ENCODE results near the gene TBC1D1.

Gene TBC1D1

DNA sequence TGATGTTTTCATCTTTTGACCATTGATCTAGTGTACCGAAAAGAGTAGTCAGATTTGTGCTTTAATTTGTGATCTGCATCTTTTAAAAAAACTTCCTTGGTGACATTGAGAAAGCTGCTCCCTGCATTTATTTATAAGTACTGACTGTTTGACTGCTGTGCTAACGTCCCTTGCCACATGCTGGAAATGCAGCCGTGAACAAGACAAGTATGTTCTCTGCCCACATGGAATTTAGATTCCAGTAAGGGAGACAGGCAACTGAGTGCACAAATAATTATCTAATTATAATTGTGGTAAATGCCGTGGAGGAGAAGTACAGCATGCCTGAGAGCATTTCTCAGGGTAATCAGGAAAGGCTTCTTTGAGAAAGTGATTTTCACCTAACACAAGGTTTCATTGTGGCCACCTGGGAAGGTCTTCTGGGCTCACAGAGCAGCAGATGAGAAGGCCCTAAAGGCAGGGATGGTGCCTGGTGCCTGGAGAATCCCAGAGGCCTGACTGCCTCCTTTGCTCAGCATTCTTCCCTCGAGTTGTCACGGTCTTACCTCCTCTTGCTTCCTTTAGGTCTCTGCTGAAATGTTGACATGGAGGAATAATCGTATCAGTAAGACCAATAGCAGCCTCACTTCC lies 125.1 kb downstream of the TBC1D1 start:
- Histone ChIP-seq H3K27me3 (ENCODE audit: control insufficient read depth in 3 of 3, insufficient read depth in 3 of 3, low read depth in 1 of 3, low read length in 3 of 3) (no peaks in the 10 kb centered on the region), H3K9ac (ENCODE audit: low read depth, low read length, poor library complexity) (no peak overlapping the region), H3K9me3 (replicated peaks in 1 of 2; ENCODE audit: control insufficient read depth in 2 of 2, insufficient read depth in 1 of 2, low read depth in 1 of 2, low read length in 2 of 2) (peaks cover 0 to 7% of the 10 kb centered on the region in 2 donors), H3K79me1 (ENCODE audit: low read depth, low read length) (no peaks in the 10 kb centered on the region), H3K23ac (ENCODE audit: low read depth, low read length, poor library complexity) (no peak overlapping the region), H4K91ac (ENCODE audit: low read depth, low read length, poor library complexity) (no peak overlapping the region), H3K27ac (replicated peaks; ENCODE audit: low read length) (no peak overlapping the region), H3K18ac (ENCODE audit: low read length) (no peak overlapping the region), H3K4me2 (ENCODE audit: insufficient read depth, low read length, poor library complexity, severe bottlenecking) (no peak overlapping the region), H2AK5ac (ENCODE audit: low read depth, low read length) (no peak overlapping the region), H2BK15ac (ENCODE audit: low read length) (no peak overlapping the region), H3K4me1 (ENCODE audit: control insufficient read depth in 2 of 2, insufficient read depth in 1 of 2, low read depth in 1 of 2, low read length in 2 of 2) (no peaks in the 10 kb centered on the region), H3K4me3 (ENCODE audit: low read length in 2 of 2) (no peak overlapping the region), H3K36me3 (replicated peaks in 1 of 2; ENCODE audit: control insufficient read depth in 2 of 2, insufficient read depth in 2 of 2, low read length in 2 of 2) (peaks cover 8 to 42% of the 10 kb centered on the region in 2 donors), H2AFZ (ENCODE audit: low read length) (no peak overlapping the region), H2BK5ac (ENCODE audit: low read length) (no peak overlapping the region), H2BK120ac (ENCODE audit: low read depth, low read length) (no peak overlapping the region), H4K8ac (ENCODE audit: low read depth, low read length) (no peak overlapping the region), H2BK12ac (ENCODE audit: low read length) (no peak overlapping the region), H3K14ac (ENCODE audit: low read length) (no peak overlapping the region), H3K4ac (ENCODE audit: low read length) (no peak overlapping the region)
- DNase-seq (ENCODE audit: low spot score): no peak
- WGBS, 2 donors (ENCODE audit: extremely low coverage in 2 of 2, insufficient read length in 2 of 2, insufficient replicate concordance in 1 of 2): no CpG with 5 or more reads among the region's 7 CpGs

DNA sequence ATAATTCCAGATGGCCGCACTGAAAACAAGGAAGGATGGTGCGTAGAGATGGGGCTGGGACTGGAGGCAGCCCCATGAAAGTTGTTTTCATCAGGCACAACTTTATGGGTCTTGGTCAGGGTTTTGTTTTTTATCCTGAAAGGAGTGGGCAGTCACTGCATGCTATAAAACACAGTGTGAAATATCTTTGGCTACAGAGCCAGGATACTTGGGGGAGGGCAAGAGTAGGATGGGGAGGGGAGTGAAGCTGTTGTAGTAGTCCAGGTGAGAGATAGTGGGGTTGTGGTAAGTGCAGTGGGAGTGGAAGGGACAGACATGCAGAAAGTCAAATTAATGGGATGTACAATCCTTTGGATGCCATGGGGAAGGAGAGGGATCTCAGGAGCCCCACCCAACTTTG lies 125.8 kb downstream of the TBC1D1 start:
- Histone ChIP-seq H3K27ac (replicated peaks; ENCODE audit: low read length) (no peak overlapping the region), H2BK5ac (ENCODE audit: low read length) (no peak overlapping the region)

DNA sequence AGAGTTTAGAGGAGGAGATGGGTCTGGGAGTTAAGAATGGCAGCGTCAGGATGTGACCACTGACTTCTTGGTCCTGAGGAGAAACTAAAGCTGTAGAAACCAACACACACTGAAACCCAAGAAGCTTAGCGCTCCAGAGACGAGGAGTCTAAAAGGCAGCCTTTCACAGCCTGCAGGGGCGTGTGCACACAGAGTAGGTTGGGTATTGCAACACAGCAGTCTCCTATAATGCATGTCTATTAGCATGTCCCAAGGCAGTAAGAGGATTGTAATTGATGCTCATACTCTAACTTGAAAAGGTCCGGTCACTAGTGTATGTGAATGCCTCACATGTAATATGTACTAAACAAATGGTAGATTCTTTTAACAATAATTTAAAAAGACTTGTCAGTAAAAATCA lies 126.7 kb downstream of the TBC1D1 start:
- Histone ChIP-seq H4K8ac (ENCODE audit: low read depth, low read length) (no peak overlapping the region), H3K4me2 (ENCODE audit: insufficient read depth, low read length, poor library complexity, severe bottlenecking) (no peak overlapping the region), H3K23ac (ENCODE audit: low read depth, low read length, poor library complexity) (no peak overlapping the region), H2AK5ac (ENCODE audit: low read depth, low read length) (no peak overlapping the region), H3K27me3 (ENCODE audit: control insufficient read depth in 3 of 3, insufficient read depth in 3 of 3, low read depth in 1 of 3, low read length in 3 of 3) (no peaks in the 10 kb centered on the region), H2BK120ac (ENCODE audit: low read depth, low read length) (no peak overlapping the region), H3K9me3 (replicated peaks in 1 of 2; ENCODE audit: control insufficient read depth in 2 of 2, insufficient read depth in 1 of 2, low read depth in 1 of 2, low read length in 2 of 2) (peaks cover 0 to 8% of the 10 kb centered on the region in 2 donors), H2BK5ac (ENCODE audit: low read length) (no peak overlapping the region), H2AFZ (ENCODE audit: low read length) (no peak overlapping the region), H3K18ac (ENCODE audit: low read length) (no peak overlapping the region), H4K91ac (ENCODE audit: low read depth, low read length, poor library complexity) (no peak overlapping the region), H3K27ac (replicated peaks; ENCODE audit: low read length) (no peak overlapping the region), H3K4ac (ENCODE audit: low read length) (no peak overlapping the region), H3K4me3 (ENCODE audit: low read length in 2 of 2) (no peak overlapping the region), H3K14ac (ENCODE audit: low read length) (no peak overlapping the region), H3K4me1 (ENCODE audit: control insufficient read depth in 2 of 2, insufficient read depth in 1 of 2, low read depth in 1 of 2, low read length in 2 of 2) (no peaks in the 10 kb centered on the region), H2BK15ac (ENCODE audit: low read length) (no peak overlapping the region), H3K9ac (ENCODE audit: low read depth, low read length, poor library complexity) (no peak overlapping the region), H3K79me1 (ENCODE audit: low read depth, low read length) (no peaks in the 10 kb centered on the region), H3K36me3 (replicated peaks in 1 of 2; ENCODE audit: control insufficient read depth in 2 of 2, insufficient read depth in 2 of 2, low read length in 2 of 2) (peaks cover 10 to 58% of the 10 kb centered on the region in 2 donors), H2BK12ac (ENCODE audit: low read length) (no peak overlapping the region)
- no CpG with 5 or more reads among the region's 5 CpGs for WGBS, 2 donors (ENCODE audit: extremely low coverage in 2 of 2, insufficient read length in 2 of 2, insufficient replicate concordance in 1 of 2)
- no peak for DNase-seq (ENCODE audit: low spot score)

More for the DNA sequence above, 125.8 kb downstream of the TBC1D1 start:
- no peak overlapping the region for H2BK15ac ChIP-seq (ENCODE audit: low read length)
- H3K18ac ChIP-seq (ENCODE audit: low read length): no peak overlapping the region
- H2AFZ ChIP-seq (ENCODE audit: low read length): no peak overlapping the region
- no peak overlapping the region for H2AK5ac ChIP-seq (ENCODE audit: low read depth, low read length)
- no peak overlapping the region for H4K91ac ChIP-seq (ENCODE audit: low read depth, low read length, poor library complexity)
- no peak overlapping the region for H4K8ac ChIP-seq (ENCODE audit: low read depth, low read length)
- H3K36me3 ChIP-seq (replicated peaks in 1 of 2; ENCODE audit: control insufficient read depth in 2 of 2, insufficient read depth in 2 of 2, low read length in 2 of 2): peaks cover 8 to 49% of the 10 kb centered on the region in 2 donors
- H3K27me3 ChIP-seq (ENCODE audit: control insufficient read depth in 3 of 3, insufficient read depth in 3 of 3, low read depth in 1 of 3, low read length in 3 of 3): no peaks in the 10 kb centered on the region
- no peak overlapping the region for H3K14ac ChIP-seq (ENCODE audit: low read length)
- no peak overlapping the region for H3K4me2 ChIP-seq (ENCODE audit: insufficient read depth, low read length, poor library complexity, severe bottlenecking)
- no peak overlapping the region for H2BK120ac ChIP-seq (ENCODE audit: low read depth, low read length)
- no peak overlapping the region for H3K23ac ChIP-seq (ENCODE audit: low read depth, low read length, poor library complexity)
- H3K9ac ChIP-seq (ENCODE audit: low read depth, low read length, poor library complexity): no peak overlapping the region
- no peak overlapping the region for H2BK12ac ChIP-seq (ENCODE audit: low read length)
- DNase-seq (ENCODE audit: low spot score): no peak
- no peaks in the 10 kb centered on the region for H3K79me1 ChIP-seq (ENCODE audit: low read depth, low read length)
- H3K9me3 ChIP-seq (replicated peaks in 1 of 2; ENCODE audit: control insufficient read depth in 2 of 2, insufficient read depth in 1 of 2, low read depth in 1 of 2, low read length in 2 of 2): peaks cover 0 to 8% of the 10 kb centered on the region in 2 donors
- no peak overlapping the region for H3K4me3 ChIP-seq (ENCODE audit: low read length in 2 of 2)
- no peak overlapping the region for H3K4ac ChIP-seq (ENCODE audit: low read length)
- WGBS, 2 donors (ENCODE audit: extremely low coverage in 2 of 2, insufficient read length in 2 of 2, insufficient replicate concordance in 1 of 2): no CpG with 5 or more reads among the region's 2 CpGs
- H3K4me1 ChIP-seq (ENCODE audit: control insufficient read depth in 2 of 2, insufficient read depth in 1 of 2, low read depth in 1 of 2, low read length in 2 of 2): no peaks in the 10 kb centered on the region

DNA sequence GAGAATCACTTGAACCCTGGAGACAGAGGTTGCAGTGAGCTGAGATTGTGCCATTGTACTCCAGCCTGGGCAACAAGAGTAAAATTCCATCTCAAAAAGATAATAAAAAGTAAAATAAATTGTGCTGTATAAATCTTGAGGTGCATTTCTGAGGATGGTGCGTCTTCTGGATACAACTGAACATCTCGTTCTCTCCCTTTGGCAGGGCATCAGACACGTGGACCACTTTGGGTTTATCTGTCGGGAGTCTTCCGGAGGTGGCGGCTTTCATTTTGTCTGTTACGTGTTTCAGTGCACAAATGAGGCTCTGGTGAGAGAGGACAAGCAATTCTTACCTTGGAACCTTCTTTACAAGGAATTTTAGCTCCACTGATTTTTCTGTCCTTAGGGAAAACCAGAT lies 129.5 kb downstream of the TBC1D1 start:
- Histone ChIP-seq H4K91ac (ENCODE audit: low read depth, low read length, poor library complexity) (no peak overlapping the region), H2BK15ac (ENCODE audit: low read length) (no peak overlapping the region), H4K8ac (ENCODE audit: low read depth, low read length) (no peak overlapping the region), H3K36me3 (replicated peaks in 1 of 2; ENCODE audit: control insufficient read depth in 2 of 2, insufficient read depth in 2 of 2, low read length in 2 of 2) (peaks cover 7 to 62% of the 10 kb centered on the region in 2 donors), H3K27me3 (ENCODE audit: control insufficient read depth in 3 of 3, insufficient read depth in 3 of 3, low read depth in 1 of 3, low read length in 3 of 3) (no peaks in the 10 kb centered on the region), H2BK120ac (ENCODE audit: low read depth, low read length) (no peak overlapping the region), H3K9me3 (replicated peaks in 1 of 2; ENCODE audit: control insufficient read depth in 2 of 2, insufficient read depth in 1 of 2, low read depth in 1 of 2, low read length in 2 of 2) (peaks cover 0 to 8% of the 10 kb centered on the region in 2 donors), H3K4ac (ENCODE audit: low read length) (no peak overlapping the region), H2AK5ac (ENCODE audit: low read depth, low read length) (no peak overlapping the region), H3K4me2 (ENCODE audit: insufficient read depth, low read length, poor library complexity, severe bottlenecking) (no peak overlapping the region), H3K4me1 (ENCODE audit: control insufficient read depth in 2 of 2, insufficient read depth in 1 of 2, low read depth in 1 of 2, low read length in 2 of 2) (no peaks in the 10 kb centered on the region), H2BK12ac (ENCODE audit: low read length) (no peak overlapping the region), H3K9ac (ENCODE audit: low read depth, low read length, poor library complexity) (no peak overlapping the region), H3K23ac (ENCODE audit: low read depth, low read length, poor library complexity) (no peak overlapping the region), H3K4me3 (ENCODE audit: low read length in 2 of 2) (no peak overlapping the region), H3K79me1 (ENCODE audit: low read depth, low read length) (no peaks in the 10 kb centered on the region), H3K27ac (replicated peaks; ENCODE audit: low read length) (no peak overlapping the region), H2BK5ac (ENCODE audit: low read length) (no peak overlapping the region), H3K18ac (ENCODE audit: low read length) (no peak overlapping the region), H3K14ac (ENCODE audit: low read length) (no peak overlapping the region), H2AFZ (ENCODE audit: low read length) (no peak overlapping the region)
- WGBS, 2 donors (ENCODE audit: extremely low coverage in 2 of 2, insufficient read length in 2 of 2, insufficient replicate concordance in 1 of 2): no CpG with 5 or more reads among the region's 7 CpGs
- no peak for DNase-seq (ENCODE audit: low spot score)

Measured in neuronal stem cell (in vitro differentiated cells).